ENCODE results near the gene NMRK1.

NMRK1 gene

GRCh38 chr9:75112789-75113188 is 24.8 kb upstream of the NMRK1 start:
- DNase-seq (ENCODE audit: low read depth) = no peak
- TF ChIP-seq CTCF (conservative IDR thresholded peaks at IDR 0.05; ENCODE audit: low read depth, low read length) = no peak
- no peak overlapping the region for H3K4me3 ChIP-seq (ENCODE audit: low read depth, low read length)

- no peak for DNase-seq (ENCODE audit: low read depth)
- no peak for TF ChIP-seq CTCF (conservative IDR thresholded peaks at IDR 0.05; ENCODE audit: low read depth, low read length)
- H3K4me3 ChIP-seq (ENCODE audit: low read depth, low read length) = no peak overlapping the region
Observed at GRCh38 chr9:75111019-75111622, 23.2 kb upstream of the NMRK1 start.

- TF ChIP-seq CTCF (conservative IDR thresholded peaks at IDR 0.05; ENCODE audit: low read depth, low read length) = no peak
- DNase-seq (ENCODE audit: low read depth) = no peak
- no peak overlapping the region for H3K4me3 ChIP-seq (ENCODE audit: low read depth, low read length)
Observed at GRCh38 chr9:75109210-75109839, 21.4 kb upstream of the NMRK1 start.

- TF ChIP-seq CTCF (conservative IDR thresholded peaks at IDR 0.05; ENCODE audit: low read depth, low read length) = no peak
- DNase-seq (ENCODE audit: low read depth) = peak; percentile 72
- no peak overlapping the region for H3K4me3 ChIP-seq (ENCODE audit: low read depth, low read length)
Observed at GRCh38 chr9:75108571-75108970, 20.6 kb upstream of the NMRK1 start.

GRCh38 chr9:75106857-75107256 is 18.9 kb upstream of the NMRK1 start:
- TF ChIP-seq CTCF (conservative IDR thresholded peaks at IDR 0.05; ENCODE audit: low read depth, low read length) = no peak
- no peak for DNase-seq (ENCODE audit: low read depth)

GRCh38 chr9:75105841-75106240 is 17.9 kb upstream of the NMRK1 start:
- H3K4me3 ChIP-seq (ENCODE audit: low read depth, low read length) = no peak overlapping the region
- peak; percentile 55 for DNase-seq (ENCODE audit: low read depth)
- no peak for TF ChIP-seq CTCF (conservative IDR thresholded peaks at IDR 0.05; ENCODE audit: low read depth, low read length)

More at GRCh38 chr9:75106857-75107256, 18.9 kb upstream of the NMRK1 start:
- H3K4me3 ChIP-seq (ENCODE audit: low read depth, low read length) = no peak overlapping the region

- no peak overlapping the region for H3K4me3 ChIP-seq (ENCODE audit: low read depth, low read length)
- no peak for TF ChIP-seq CTCF (conservative IDR thresholded peaks at IDR 0.05; ENCODE audit: low read depth, low read length)
- no peak for DNase-seq (ENCODE audit: low read depth)
Observed at GRCh38 chr9:75105019-75105540, 17.1 kb upstream of the NMRK1 start.

Measured in choroid plexus epithelial cell (primary cell).